H9 (cell line): ENCODE results near the gene R3HDML. TPM values are rescaled to one million over a fixed set of nuclear protein-coding genes. Genes with fewer than 3 reads are reported as not detected.

Source experiments
- DNase-seq: peaks from one replicate; pipeline ENCODE4 v3.0.0-alpha.2; 2017
- H2AFZ ChIP-seq: one replicate; pipeline ENCODE4 v1.6.1; 2013; ENCODE audit warnings: mild to moderate bottlenecking, low read length, control low read depth, moderate library complexity
- H2AK5ac ChIP-seq: 2 replicates; pipeline ENCODE4 v1.6.1; 2013; ENCODE audit warnings: low read length, control low read depth, mixed read lengths; ENCODE audit not compliant: insufficient read length
- H2BK120ac ChIP-seq: one replicate; pipeline ENCODE4 v1.6.1; 2013; ENCODE audit warnings: low read depth, mild to moderate bottlenecking, low read length, control low read depth, inconsistent platforms; ENCODE audit not compliant: poor library complexity, severe bottlenecking
- H2BK12ac ChIP-seq: 2 replicates; pipeline ENCODE4 v1.6.1; 2013; ENCODE audit warnings: low read length, control low read depth, mixed read lengths, low read depth; ENCODE audit not compliant: insufficient read length
- H2BK15ac ChIP-seq: 2 replicates; pipeline ENCODE4 v1.6.1; 2013; ENCODE audit warnings: low read depth, low read length, control low read depth
- H2BK20ac ChIP-seq: one replicate; pipeline ENCODE4 v1.6.1; 2013; ENCODE audit warnings: low read depth, mild to moderate bottlenecking, low read length, control low read depth, inconsistent platforms; ENCODE audit not compliant: poor library complexity, severe bottlenecking
- H2BK5ac ChIP-seq: 2 replicates; pipeline ENCODE4 v1.6.1; 2013; ENCODE audit warnings: low read length, control low read depth, mixed read lengths; ENCODE audit not compliant: insufficient read length
- H3K14ac ChIP-seq: 2 replicates; pipeline ENCODE4 v1.6.1; 2013; ENCODE audit warnings: low read length, control low read depth; ENCODE audit not compliant: insufficient read depth
- H3K18ac ChIP-seq: 2 replicates; pipeline ENCODE4 v1.6.1; 2013; ENCODE audit warnings: low read depth, mild to moderate bottlenecking, mixed read lengths, low read length, control low read depth; ENCODE audit not compliant: insufficient read length
- H3K23ac ChIP-seq: 2 replicates; pipeline ENCODE4 v1.6.1; 2013; ENCODE audit warnings: low read length, control low read depth, mixed read lengths, low read depth; ENCODE audit not compliant: insufficient read length
- H3K23me2 ChIP-seq: 2 replicates; pipeline ENCODE4 v1.6.1; 2013; ENCODE audit warnings: low read depth, mild to moderate bottlenecking, mixed read lengths, low read length, control low read depth; ENCODE audit not compliant: insufficient read length, poor library complexity, severe bottlenecking
- H3K27ac ChIP-seq: 2 replicates; pipeline ENCODE4 v1.5.1; 2013; ENCODE audit warnings: low read length, control low read depth, mixed read lengths, low read depth; ENCODE audit not compliant: insufficient read length
- H3K27me3 ChIP-seq: 2 replicates; pipeline ENCODE4 v1.6.1; 2013; ENCODE audit warnings: low read length, control low read depth, inconsistent platforms; ENCODE audit not compliant: insufficient read depth
- H3K4ac ChIP-seq: 2 replicates; pipeline ENCODE4 v1.6.1; 2013; ENCODE audit warnings: low read depth, mild to moderate bottlenecking, control low read depth, inconsistent platforms, low read length, moderate library complexity
- H3K4me1 ChIP-seq: 2 replicates; pipeline ENCODE4 v1.6.1; 2013; ENCODE audit warnings: low read length, control low read depth, inconsistent platforms; ENCODE audit not compliant: insufficient read depth
- H3K4me2 ChIP-seq: 2 replicates; pipeline ENCODE4 v1.6.1; 2013; ENCODE audit warnings: low read length, control low read depth, mixed read lengths; ENCODE audit not compliant: insufficient read length, insufficient read depth
- H3K56ac ChIP-seq: 2 replicates; pipeline ENCODE4 v1.6.1; 2013; ENCODE audit warnings: low read depth, mild to moderate bottlenecking, mixed read lengths, low read length, control low read depth; ENCODE audit not compliant: insufficient read length
- H3K79me1 ChIP-seq: 2 replicates; pipeline ENCODE4 v1.6.1; 2013; ENCODE audit warnings: low read depth, mild to moderate bottlenecking, moderate library complexity, low read length, control low read depth, inconsistent platforms; ENCODE audit not compliant: insufficient read depth, poor library complexity, severe bottlenecking
- H3K79me2 ChIP-seq: 2 replicates; pipeline ENCODE4 v1.6.1; 2013; ENCODE audit warnings: low read length, control low read depth, inconsistent platforms; ENCODE audit not compliant: insufficient read depth
- H3K9ac ChIP-seq: 2 replicates; pipeline ENCODE4 v1.6.1; 2013; ENCODE audit warnings: low read length, control low read depth, mixed read lengths; ENCODE audit not compliant: insufficient read length; ENCODE audit errors: extremely low read depth
- H3K9me3 ChIP-seq: one replicate; pipeline ENCODE4 v1.6.1; 2013; ENCODE audit warnings: low read depth, low read length, inconsistent platforms; ENCODE audit not compliant: control insufficient read depth
- H3T11ph ChIP-seq: one replicate; pipeline ENCODE4 v1.6.1; 2013; ENCODE audit warnings: mild to moderate bottlenecking, low read length, control low read depth, inconsistent platforms
- H4K20me1 ChIP-seq: one replicate; pipeline ENCODE4 v1.6.1; 2013; ENCODE audit not compliant: control insufficient read depth, insufficient read length, insufficient read depth
- H4K5ac ChIP-seq: 2 replicates; pipeline ENCODE4 v1.6.1; 2013; ENCODE audit warnings: low read depth, mild to moderate bottlenecking, mixed read lengths, low read length, control low read depth; ENCODE audit not compliant: insufficient read length
- H4K8ac ChIP-seq: replicated peaks from 2 replicates; pipeline ENCODE4 v1.6.1; 2013; ENCODE audit warnings: low read length, control low read depth, mixed read lengths, low read depth; ENCODE audit not compliant: insufficient read length
- H4K91ac ChIP-seq: 2 replicates; pipeline ENCODE4 v1.6.1; 2013; ENCODE audit warnings: low read depth, mild to moderate bottlenecking, moderate library complexity, mixed read lengths, low read length, control low read depth; ENCODE audit not compliant: insufficient read length
- H3K27ac Mint-ChIP-seq, 3 experiments: 2 replicates in 2 of 3; 3 replicates in 1 of 3; pipeline ENCODE4 v1.8.0; 2020 to 2021; ENCODE audit warnings: mixed read lengths in 3 of 3, mild to moderate bottlenecking in 1 of 3, moderate library complexity in 1 of 3
- H3K27me3 Mint-ChIP-seq: 2 replicates; pipeline ENCODE4 v1.8.0; 2021; ENCODE audit warnings: low read depth, mild to moderate bottlenecking, moderate library complexity, mixed read lengths
- H3K36me3 Mint-ChIP-seq, 3 experiments: 2 replicates in 2 of 3; 3 replicates in 1 of 3; pipeline ENCODE4 v1.8.0; 2020 to 2021; ENCODE audit warnings: low read depth in 3 of 3, mixed read lengths in 3 of 3; ENCODE audit not compliant: insufficient read depth in 1 of 3
- H3K4me1 Mint-ChIP-seq, 2 experiments: 2 replicates each; pipeline ENCODE4 v1.8.0; 2020; ENCODE audit warnings: mixed read lengths in 2 of 2
- H3K4me3 Mint-ChIP-seq, 2 experiments: 2 replicates in 1 of 2; 3 replicates in 1 of 2; pipeline ENCODE4 v1.8.0; 2020 to 2021; ENCODE audit warnings: mild to moderate bottlenecking in 2 of 2, mixed read lengths in 2 of 2, moderate library complexity in 1 of 2
- H3K9me3 Mint-ChIP-seq, 2 experiments: 2 replicates in 1 of 2; 3 replicates in 1 of 2; pipeline ENCODE4 v1.8.0; 2020; ENCODE audit warnings: mild to moderate bottlenecking in 2 of 2, mixed read lengths in 2 of 2, moderate library complexity in 1 of 2
- WGBS: extraction: QIAGEN DNeasy Blood & Tissue Kit; methylation state at CpG from one replicate; pipeline ENCODE4 v1.1.7; 2013; ENCODE audit warnings: missing lambda C conversion rate, low lambda C conversion rate, mixed read lengths; ENCODE audit not compliant: insufficient read length; ENCODE audit errors: extremely low coverage; 5-methylcytosine and 5-hydroxymethylcytosine counted together
- total RNA-seq: library from RNA; stranded (reverse); gene quantifications from 2 replicates; pipeline ENCODE4 v1.2.1, GENCODE V29; 2021
- TF ChIP-seq, protein P1 (sequence below): fragments of 200-600 bp; sonication (generic); conservative IDR thresholded peaks from 3 replicates; pipeline ENCODE4 v1.8.0; 2021; ENCODE audit warnings: antibody characterized with exemption, mild to moderate bottlenecking

R3HDML gene
- total RNA-seq, 1 experiment from 2014 or later = not detected

DNA sequence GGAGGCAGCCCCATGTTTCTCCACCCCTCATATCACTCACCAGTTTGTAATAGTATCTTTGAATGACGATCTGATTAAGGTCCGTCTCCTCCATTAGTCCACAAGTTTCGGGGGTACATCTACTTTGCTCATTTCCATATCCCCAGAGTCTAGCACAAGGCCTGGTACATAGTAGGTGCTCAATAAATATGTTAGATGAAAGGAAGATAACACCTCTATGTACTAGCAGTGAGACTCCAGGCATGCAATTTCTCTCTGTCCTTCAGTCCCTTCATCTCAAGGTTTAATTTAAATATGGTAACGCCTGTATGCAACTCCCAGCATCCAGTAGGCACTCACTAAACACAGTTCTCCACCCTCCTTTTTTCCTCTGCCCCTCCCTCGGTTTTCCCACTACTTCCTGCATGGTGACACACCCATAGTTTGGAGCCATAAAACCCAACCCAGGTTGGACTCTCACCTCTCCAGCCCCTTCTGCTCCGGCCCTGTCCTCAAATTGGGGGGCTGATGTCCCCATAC, 18.2 kb downstream of the R3HDML start:
- no peak for DNase-seq
- Histone ChIP-seq H4K20me1 (no peaks in the 10 kb centered on the region), H3K56ac (no peak overlapping the region), H4K8ac (no peak overlapping the region), H2AFZ (no peak overlapping the region), H2BK5ac (no peak overlapping the region), H3K27ac (no peak overlapping the region), H3K9ac (no peak overlapping the region), H3K4me2 (no peak overlapping the region), H3K79me2 (no peaks in the 10 kb centered on the region), H4K5ac (no peak overlapping the region), H4K91ac (no peak overlapping the region), H3K4ac (no peak overlapping the region), H3K9me3 (no peaks in the 10 kb centered on the region), H3K14ac (no peak overlapping the region), H3K23me2 (no peaks in the 10 kb centered on the region), H2BK12ac (no peak overlapping the region), H2AK5ac (no peak overlapping the region), H3T11ph (no peak overlapping the region), H3K23ac (no peak overlapping the region), H3K27me3 (no peaks in the 10 kb centered on the region), H2BK120ac (no peak overlapping the region), H3K18ac (no peak overlapping the region), H2BK15ac (no peak overlapping the region), H3K4me1 (no peaks in the 10 kb centered on the region), H2BK20ac (no peak overlapping the region), H3K79me1 (no peaks in the 10 kb centered on the region)
- TF ChIP-seq, protein P1, sequence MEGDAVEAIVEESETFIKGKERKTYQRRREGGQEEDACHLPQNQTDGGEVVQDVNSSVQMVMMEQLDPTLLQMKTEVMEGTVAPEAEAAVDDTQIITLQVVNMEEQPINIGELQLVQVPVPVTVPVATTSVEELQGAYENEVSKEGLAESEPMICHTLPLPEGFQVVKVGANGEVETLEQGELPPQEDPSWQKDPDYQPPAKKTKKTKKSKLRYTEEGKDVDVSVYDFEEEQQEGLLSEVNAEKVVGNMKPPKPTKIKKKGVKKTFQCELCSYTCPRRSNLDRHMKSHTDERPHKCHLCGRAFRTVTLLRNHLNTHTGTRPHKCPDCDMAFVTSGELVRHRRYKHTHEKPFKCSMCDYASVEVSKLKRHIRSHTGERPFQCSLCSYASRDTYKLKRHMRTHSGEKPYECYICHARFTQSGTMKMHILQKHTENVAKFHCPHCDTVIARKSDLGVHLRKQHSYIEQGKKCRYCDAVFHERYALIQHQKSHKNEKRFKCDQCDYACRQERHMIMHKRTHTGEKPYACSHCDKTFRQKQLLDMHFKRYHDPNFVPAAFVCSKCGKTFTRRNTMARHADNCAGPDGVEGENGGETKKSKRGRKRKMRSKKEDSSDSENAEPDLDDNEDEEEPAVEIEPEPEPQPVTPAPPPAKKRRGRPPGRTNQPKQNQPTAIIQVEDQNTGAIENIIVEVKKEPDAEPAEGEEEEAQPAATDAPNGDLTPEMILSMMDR = no peak
- no peak overlapping the region for H3K27ac Mint-ChIP-seq
- H3K4me1 Mint-ChIP-seq = peaks cover 6 to 15% of the 10 kb centered on the region in 2 experiments; a peak in 3 of 4 replicates
- no peak overlapping the region; a peak in 1 of 5 replicates for H3K4me3 Mint-ChIP-seq
- H3K27me3 Mint-ChIP-seq = peaks cover 2% of the 10 kb centered on the region
- H3K9me3 Mint-ChIP-seq = no peaks in the 10 kb centered on the region
- WGBS = no CpG with 5 or more reads among the region's 6 CpGs
- no peaks in the 10 kb centered on the region for H3K36me3 Mint-ChIP-seq
